Liver (tissue), 3 donors: ENCODE data around the gene GPC2.

Experiments
- EGR1 ChIP-seq, 2 donors: IDR thresholded peaks; 2 replicates each; pipeline ENCODE4 v1.6.1; 2016 to 2018; ENCODE audit warnings: antibody characterized with exemption in 2 of 2, low read depth in 2 of 2
- JUND ChIP-seq, 2 donors: IDR thresholded peaks; 2 replicates each; pipeline ENCODE4 v1.6.1; 2016; ENCODE audit warnings: antibody characterized with exemption in 2 of 2
- RAD21 ChIP-seq, 2 donors: IDR thresholded peaks; 2 replicates each; pipeline ENCODE4 v1.6.1; 2016; ENCODE audit warnings: antibody characterized with exemption in 2 of 2, mild to moderate bottlenecking in 2 of 2
- TAF1 ChIP-seq: conservative IDR thresholded peaks from 2 replicates; pipeline ENCODE4 v1.6.1; 2016; ENCODE audit warnings: antibody characterized with exemption, mild to moderate bottlenecking
- YY1 ChIP-seq: IDR thresholded peaks from 2 replicates; pipeline ENCODE4 v1.6.1; 2016; ENCODE audit warnings: antibody characterized with exemption, mild to moderate bottlenecking
- TF ChIP-seq, protein P1 (sequence below): fragments of 150-350 bp; IDR thresholded peaks from 2 replicates; pipeline ENCODE4 v1.5.1; 2017; ENCODE audit warnings: improper control_type of control experiment, low read depth, low read length; ENCODE audit not compliant: missing input control
- donor health status: healthy.
- donor health status: healthy.

DNA sequence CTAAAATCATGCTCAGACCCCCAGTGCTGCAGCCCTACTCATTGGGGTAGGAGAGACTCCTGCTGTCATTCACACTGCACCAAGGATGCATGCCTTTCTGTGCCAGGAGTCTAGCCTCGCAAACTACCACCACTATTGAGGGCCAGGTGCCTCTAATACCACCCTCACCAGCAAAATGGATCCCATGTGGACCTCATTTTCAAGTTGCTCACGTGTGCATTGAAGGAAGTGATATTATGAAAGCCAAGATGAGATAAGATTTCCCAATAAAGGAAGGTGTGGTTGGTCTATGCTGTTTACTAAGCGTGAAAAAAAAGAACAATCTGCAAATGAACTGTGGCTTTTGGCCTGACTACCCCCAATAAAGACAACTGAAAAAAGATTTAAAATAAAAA is 35.6 kb downstream of the GPC2 start:
- TF ChIP-seq EGR1 (IDR thresholded peaks at IDR 0.05; ENCODE audit: low read depth in 2 of 2), result no peak
- no peak for TF ChIP-seq JUND (IDR thresholded peaks at IDR 0.05)
- TF ChIP-seq, protein P1, sequence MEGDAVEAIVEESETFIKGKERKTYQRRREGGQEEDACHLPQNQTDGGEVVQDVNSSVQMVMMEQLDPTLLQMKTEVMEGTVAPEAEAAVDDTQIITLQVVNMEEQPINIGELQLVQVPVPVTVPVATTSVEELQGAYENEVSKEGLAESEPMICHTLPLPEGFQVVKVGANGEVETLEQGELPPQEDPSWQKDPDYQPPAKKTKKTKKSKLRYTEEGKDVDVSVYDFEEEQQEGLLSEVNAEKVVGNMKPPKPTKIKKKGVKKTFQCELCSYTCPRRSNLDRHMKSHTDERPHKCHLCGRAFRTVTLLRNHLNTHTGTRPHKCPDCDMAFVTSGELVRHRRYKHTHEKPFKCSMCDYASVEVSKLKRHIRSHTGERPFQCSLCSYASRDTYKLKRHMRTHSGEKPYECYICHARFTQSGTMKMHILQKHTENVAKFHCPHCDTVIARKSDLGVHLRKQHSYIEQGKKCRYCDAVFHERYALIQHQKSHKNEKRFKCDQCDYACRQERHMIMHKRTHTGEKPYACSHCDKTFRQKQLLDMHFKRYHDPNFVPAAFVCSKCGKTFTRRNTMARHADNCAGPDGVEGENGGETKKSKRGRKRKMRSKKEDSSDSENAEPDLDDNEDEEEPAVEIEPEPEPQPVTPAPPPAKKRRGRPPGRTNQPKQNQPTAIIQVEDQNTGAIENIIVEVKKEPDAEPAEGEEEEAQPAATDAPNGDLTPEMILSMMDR, result no peak
- TF ChIP-seq YY1, result no peak
- TF ChIP-seq TAF1, result no peak
- TF ChIP-seq RAD21 (IDR thresholded peaks at IDR 0.05), result no peak
